Measurements from ENCODE around the gene DNTTIP2.

- no peak for TF ChIP-seq CTCF (IDR thresholded peaks at IDR 0.05)
- TF ChIP-seq POLR2A (IDR thresholded peaks at IDR 0.05): no peak
These were observed 61.9 kb downstream of the DNTTIP2 start for GRCh38 chr1:93816970-93817678.

All from adrenal gland (tissue), 5 donors.